ENCODE data around the gene GRID2.

- no peak for TF ChIP-seq ARNTL (CRISPR knock-in tag; IDR thresholded peaks at IDR 0.05; ENCODE audit: borderline replicate concordance, low read depth)
- TF ChIP-seq GLIS3 (CRISPR knock-in tag; IDR thresholded peaks at IDR 0.05) = no peak
- TF ChIP-seq TSHZ2 (CRISPR knock-in tag; IDR thresholded peaks at IDR 0.05) = no peak
- TF ChIP-seq ZNF8 (CRISPR knock-in tag; IDR thresholded peaks at IDR 0.05) = no peak
- TF ChIP-seq ZNF70 (CRISPR knock-in tag; IDR thresholded peaks at IDR 0.05) = no peak
- TF ChIP-seq ZNF565 (CRISPR knock-in tag; conservative IDR thresholded peaks at IDR 0.05; ENCODE audit: low read depth) = no peak
- TF ChIP-seq RARB (CRISPR knock-in tag; IDR thresholded peaks at IDR 0.05) = no peak
- TF ChIP-seq, protein P1, sequence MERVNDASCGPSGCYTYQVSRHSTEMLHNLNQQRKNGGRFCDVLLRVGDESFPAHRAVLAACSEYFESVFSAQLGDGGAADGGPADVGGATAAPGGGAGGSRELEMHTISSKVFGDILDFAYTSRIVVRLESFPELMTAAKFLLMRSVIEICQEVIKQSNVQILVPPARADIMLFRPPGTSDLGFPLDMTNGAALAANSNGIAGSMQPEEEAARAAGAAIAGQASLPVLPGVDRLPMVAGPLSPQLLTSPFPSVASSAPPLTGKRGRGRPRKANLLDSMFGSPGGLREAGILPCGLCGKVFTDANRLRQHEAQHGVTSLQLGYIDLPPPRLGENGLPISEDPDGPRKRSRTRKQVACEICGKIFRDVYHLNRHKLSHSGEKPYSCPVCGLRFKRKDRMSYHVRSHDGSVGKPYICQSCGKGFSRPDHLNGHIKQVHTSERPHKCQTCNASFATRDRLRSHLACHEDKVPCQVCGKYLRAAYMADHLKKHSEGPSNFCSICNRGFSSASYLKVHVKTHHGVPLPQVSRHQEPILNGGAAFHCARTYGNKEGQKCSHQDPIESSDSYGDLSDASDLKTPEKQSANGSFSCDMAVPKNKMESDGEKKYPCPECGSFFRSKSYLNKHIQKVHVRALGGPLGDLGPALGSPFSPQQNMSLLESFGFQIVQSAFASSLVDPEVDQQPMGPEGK (CRISPR knock-in tag; IDR thresholded peaks at IDR 0.05; ENCODE audit: borderline replicate concordance) = no peak
Measured at GRCh38 chr4:92279296-92279695, 24.5 kb upstream of the GRID2 start.

Data from SK-N-SH treated with all-trans-retinoic acid at 6 μM for 48 hours (cell line).